Activated naive CD4-positive, alpha-beta T cell (primary cell): ENCODE results near the gene GPR155.
"Not testable (repeated sequence)": the region's sequence is repeated elsewhere in the genome, so short reads cannot be mapped to it uniquely, and the experiment has no call there.

Experiments
- DNase-seq, 4 experiments: peaks; one replicate each; lab custom pipeline; 2025; lab: John Stamatoyannopoulos, UW

GPR155 gene

DNA sequence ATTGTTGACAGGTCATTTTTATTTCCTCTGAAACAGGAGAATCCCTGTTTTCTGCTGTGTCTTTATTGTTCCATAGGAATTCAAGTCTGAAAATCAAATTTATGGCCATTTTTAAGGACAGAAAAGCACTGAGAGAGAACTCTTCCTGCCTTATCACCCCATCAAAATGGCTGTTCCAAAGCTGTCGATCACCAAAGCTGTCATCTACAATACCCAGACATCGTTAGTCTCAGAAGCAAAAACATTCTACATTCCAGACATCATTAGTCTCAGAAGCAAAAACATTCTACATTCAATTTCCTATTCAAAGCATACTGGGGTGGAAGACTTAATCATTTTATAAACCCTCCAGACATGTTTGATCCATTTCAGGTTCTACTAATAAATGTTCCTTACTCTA is 46.9 kb downstream of the GPR155 start:
- DNase-seq: no peak

DNA sequence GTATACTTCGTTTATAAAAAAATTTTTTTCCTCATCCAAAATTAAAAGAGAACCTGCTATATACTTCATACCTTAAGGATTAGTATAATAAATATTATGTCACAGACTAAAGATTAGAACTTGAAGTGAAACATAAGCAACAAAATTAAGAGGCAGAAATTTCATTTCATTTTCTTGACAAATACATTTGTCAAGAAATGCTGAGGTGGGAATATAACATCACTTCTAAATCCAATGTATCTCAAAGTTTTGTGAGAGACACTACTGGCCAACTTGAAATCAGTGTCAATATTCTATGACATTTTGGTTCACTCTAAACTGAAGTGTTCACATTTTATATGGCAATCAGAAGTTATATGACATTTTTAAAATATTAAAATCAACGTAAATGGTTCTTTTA is 47.5 kb downstream of the GPR155 start:
- DNase-seq: no peak

DNA sequence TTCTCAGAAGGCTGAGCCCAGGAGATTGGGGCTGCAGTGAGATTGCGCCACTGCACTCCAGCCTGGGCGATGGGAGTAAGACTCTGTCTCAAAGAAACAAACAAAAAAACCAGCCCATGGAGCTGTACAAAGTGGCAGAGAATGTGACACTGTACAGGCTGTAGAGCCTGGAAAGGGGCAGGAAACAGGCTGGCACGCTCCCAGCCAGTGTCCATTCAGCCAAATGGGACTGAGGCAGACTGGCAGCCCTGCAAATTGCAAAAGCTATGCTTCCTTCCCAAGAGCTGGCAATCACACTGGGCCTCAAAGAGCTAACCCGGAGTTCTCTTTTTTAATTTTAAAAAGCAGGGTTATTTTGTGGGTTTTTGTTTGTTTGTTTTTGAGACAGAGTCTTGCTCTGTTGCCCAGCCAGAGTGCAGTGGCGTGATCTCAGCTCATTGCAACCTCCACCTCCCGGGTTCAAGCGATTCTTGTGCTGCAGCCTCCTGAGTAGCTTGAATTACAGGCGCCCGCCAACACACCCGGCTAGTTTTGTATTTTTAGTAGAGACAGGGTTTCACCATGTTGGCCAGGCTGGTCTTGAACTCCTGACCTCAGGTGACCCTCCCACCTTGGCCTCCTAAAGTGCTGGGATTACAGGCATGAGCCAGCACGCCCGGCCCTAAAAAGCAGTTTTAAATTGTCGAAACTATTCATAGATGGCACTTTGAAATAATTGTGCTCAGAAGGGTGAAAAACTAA is 48.5 kb downstream of the GPR155 start:
- no peak for DNase-seq

DNA sequence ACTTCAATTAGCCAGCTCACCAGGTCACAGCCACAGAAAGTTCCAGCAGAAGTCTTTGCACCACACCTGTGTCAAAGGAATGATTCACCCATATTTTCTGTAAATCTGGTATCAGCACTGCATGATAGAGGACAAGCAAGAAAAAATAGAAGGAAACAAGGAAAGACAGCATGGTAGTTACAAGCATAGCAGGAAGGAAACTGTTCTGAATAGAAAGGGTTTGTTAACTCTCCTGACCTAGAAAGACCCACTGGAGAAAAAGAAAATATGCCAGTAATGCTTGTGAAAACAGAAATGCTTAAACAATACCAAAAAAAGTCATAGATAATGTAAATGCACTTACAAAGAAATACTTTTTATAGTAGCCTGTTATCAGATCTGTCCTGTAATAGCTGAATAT is 50.5 kb downstream of the GPR155 start:
- no peak for DNase-seq

DNA sequence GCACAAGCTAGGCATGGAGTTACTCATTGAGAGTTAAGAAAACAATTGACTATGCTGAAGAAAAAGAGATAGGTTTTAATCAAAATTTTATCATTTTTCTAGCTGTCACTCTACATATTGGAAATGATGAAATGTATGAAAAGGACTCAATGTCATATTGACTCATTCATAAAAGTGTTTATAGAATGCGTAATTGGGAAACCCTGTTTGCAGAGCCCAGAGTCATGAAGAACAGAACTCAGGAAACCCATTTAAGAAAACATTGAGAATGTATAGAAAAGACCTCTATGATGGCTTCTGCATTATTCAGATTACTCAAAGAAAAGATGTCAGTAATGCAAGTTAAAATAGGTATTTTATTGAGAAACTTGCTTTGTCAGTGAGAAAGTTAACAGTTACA is 54.9 kb downstream of the GPR155 start:
- DNase-seq: no peak

DNA sequence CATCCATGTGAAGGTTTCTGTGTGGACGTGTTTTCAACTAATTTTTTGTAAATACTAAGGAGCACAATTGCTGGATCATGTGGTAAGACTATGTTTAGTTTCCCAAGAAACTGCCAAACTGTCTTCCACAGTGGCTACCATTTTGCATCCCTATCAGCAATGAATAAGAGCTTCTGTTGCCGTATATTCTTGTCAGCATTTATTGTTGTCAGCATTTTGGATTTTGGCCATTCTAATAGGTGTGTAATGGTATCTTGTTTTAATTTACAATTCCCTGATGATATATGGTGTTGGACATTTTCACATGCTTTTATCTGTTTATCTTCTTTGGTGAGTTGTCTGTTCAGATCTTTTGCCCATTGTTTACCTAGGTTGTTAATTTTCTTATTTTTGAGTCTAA is 56.8 kb downstream of the GPR155 start:
- no peak for DNase-seq

DNA sequence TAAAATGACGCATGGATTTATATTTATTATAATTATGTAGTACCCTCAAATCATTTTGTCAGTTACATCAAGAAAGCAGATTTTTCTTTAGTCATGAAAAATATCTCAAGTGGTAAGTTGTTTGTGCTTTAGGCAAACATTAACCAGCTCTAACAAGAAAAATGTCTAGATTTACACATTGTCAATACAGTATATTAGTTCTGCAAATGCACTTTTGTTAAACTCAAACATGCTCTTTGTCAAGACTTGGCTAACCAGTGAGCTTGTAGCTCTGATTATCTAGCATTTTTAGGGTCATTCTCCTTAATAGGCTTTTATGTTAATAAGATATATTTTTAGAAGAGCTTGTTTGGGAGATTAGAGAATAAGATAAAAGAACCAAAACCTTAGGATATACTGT is 58.6 kb downstream of the GPR155 start:
- no peak for DNase-seq

DNA sequence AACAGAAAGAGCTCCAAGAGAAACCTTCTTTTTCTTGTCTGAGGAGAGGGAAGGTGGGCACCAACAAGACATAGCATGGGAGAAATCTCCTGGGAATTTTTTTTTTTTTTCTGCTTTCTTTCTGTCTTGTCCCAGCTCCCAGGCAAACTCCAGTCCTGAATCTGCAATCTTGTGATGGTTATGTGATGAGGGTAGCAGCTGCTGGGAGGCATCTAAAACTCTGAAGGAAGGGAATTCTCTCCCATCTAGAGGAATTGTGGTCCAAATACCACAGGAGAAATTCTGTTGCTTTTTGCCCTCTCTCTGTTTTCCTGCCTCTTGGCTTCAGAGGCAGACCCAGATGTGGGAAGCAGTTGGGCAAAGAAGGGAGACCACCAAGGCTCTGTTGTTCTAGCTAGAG is 74.6 kb downstream of the GPR155 start:
- no peak for DNase-seq

DNA sequence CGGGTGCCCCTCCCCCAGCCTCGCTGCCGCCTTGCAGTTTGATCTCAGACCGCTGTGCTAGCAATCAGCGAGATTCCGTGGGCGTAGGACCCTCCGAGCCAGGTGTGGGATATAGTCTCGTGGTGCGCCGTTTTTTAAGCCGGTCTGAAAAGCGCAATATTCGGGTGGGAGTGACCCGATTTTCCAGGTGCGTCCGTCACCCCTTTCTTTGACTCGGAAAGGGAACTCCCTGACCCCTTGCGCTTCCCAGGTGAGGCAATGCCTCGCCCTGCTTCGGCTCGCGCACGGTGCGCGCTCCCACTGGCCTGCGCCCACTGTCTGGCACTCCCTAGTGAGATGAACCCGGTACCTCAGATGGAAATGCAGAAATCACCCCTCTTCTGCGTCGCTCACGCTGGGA is 76.8 kb downstream of the GPR155 start:
- not testable (repeated sequence) for DNase-seq

DNA sequence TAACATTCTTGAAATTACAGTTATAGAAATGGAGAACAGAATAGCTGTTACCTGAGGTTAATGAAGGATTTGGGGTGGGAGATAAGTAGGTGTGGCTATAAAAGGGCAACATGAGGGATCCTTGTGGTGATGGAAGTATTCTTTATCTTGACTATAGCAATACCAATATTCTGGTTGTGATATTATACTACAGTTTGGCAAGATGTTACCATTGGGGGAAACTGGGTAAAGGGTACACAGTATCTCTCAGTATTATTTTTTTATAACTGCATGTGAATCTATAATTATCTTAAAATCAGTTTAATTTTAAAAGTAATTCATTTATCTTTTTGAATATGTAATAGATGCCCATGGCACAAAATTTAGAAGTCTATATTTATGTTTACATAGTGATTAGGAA is 83.2 kb downstream of the GPR155 start:
- no peak for DNase-seq

DNA sequence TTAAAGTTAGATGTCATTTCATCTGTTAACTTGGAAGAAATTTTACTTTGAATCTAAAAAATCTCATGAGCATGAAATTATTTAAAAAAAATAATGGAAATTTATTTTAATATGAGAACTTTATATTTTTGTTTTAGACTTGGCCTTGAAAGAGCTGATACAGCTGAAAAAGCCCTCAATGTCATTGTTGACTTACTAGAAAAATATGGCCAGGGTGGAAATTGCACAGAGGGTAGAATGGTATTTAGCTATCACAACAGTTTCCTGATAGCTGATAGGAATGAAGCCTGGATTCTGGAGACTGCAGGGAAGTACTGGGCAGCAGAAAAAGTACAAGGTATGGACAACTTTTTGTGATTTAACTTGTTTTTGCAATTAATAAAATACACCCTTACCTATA is 86.0 kb downstream of the GPR155 start:
- DNase-seq: no peak

DNA sequence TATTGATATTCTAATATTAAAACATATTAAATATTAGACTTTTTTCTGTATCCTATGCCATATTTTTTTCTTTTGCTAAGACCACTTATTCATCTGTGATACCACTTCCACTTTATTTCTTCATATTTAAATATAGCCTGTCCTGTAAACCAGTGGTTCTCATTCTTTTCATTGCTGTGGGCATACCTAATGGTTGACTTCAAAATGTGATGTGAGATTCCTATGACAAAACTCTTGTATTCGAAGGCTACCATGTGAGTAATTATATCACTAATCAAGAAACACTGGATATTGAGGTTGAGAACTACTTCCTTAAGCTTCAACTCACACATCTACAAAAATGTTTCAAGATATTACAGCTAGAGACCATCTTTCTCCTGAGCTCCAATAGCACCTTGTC is 87.7 kb downstream of the GPR155 start:
- DNase-seq: no peak

DNA sequence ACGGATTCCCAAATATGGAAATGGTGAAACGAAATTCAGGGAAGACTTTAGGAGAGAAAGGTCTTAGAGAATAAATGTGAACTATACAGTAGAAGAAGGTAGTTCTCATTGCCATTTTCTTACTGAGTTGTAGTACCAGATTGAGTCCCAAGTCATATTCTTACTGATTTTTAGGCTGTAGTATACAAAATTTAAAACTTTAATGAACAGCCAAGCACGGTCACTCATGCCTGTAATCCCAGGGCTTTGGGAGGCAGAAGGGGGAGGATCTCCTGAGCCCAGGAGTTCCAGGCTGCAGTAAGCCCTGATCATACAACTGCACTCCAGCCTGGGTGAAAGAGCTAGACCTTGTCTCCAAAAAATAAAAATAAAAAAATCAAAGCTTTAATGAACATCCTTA is 89.1 kb downstream of the GPR155 start:
- no peak for DNase-seq

DNA sequence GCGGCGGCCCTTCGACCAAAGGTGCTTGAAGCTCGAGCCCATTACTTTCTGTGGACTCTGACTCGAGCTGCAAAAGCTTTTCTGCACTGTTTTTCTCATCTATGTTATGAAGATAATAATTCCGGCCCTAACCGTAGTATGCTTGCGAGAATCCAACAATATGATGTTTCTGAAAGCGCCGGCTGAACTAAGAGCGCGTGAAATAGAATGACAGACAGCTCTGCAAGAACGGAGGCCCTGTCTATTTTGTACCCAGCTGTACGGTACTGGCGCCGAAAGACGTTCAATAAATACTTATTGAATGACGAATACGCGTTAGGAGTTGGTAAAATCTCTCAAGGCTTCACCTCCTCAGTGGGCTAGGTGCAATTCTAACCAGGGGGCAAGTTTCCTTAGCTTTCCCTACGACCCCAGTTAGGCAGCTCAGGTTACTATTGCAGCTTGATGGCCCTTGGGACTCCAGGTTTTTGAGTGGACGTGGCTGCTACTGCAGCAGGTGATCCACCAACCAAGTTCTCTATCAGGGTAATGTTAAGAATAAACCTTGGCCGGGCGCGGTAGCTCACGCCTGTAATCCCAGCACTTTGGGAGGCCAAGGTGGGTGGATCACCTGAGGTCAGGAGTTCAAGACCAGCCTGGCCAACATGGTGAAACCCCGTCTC is 90.7 kb downstream of the GPR155 start:
- no peak for DNase-seq

DNA sequence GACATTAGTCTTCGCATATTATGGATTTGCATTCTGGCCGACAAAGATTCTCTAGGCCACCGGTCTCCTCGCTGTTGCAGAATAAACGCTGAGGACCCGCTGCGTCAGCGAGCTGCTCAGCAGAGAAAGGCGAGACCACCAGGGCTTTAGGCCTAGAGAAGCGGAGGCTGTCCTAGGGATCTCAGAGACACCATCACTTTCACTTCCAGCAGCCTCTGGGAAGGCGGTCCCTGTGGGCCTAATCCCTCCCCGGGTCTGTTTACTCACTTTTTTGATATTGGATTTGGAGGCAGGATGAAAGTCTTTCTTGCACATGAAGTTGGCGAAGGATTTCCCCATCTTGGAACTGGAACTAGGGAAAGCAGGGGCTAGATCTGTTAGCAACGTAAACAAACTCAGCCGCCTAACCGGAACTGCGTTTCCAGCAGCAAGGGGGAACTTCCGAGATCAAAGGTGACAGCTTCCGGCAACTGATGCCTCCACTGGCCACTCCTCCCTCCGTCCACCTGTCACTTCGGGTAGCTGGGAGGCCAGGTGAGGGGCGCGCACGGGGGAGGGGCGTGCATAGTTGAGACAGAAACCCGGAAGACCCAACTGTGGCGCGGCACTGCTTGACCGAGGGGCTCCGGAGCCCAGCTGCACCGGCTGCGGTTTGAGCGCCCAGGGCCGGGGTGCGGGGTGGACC is 91.4 kb downstream of the GPR155 start, which contains the start of gene SCRN3:
Gene SCRN3, plus strand, starts transcription at position 447 of the 685 bp plus-strand sequence. CDS start 2,554 bp downstream, outside the sequence.
- DNase-seq: peak; percentile 18 to 65 (median 37)

DNA sequence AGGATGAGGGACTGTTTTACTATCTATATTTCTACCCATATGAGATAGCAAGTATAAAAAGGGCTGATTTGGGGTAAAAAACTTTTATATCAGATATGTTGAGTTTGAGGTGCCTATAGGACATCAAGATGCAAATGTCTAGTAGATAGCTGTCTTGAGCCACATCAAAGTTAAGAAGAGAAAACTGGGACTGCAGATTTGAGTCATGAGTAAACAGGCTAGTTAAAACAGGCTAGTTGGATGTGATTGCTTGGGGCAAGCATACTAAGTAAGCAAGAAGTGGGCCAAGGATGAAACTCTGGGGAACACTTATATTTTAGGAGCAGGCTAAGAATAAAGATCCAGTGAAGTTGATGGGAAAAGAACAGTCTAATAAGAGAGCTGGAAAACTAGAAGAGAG is 94.1 kb downstream of the GPR155 start:
- DNase-seq: no peak

DNA sequence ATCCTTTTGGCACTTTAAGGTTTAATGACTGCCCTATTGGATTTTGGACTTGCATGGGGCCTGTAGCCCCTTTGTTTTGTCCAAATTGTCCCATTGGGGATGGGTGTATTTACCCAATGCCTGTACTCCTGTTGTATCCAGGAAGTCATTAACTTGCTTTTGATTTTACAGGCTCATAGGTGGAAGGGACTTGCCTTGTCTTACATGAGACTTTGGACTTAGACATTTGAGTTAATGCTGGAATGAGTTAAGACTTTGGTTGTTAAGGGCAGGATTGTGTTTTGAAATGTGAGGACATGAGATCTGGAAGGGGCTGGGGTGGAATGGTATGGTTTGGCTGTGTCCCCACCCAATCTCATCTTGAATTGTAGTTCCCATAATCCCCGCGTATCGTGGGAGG is 96.5 kb downstream of the GPR155 start:
- not testable (repeated sequence) for DNase-seq

DNA sequence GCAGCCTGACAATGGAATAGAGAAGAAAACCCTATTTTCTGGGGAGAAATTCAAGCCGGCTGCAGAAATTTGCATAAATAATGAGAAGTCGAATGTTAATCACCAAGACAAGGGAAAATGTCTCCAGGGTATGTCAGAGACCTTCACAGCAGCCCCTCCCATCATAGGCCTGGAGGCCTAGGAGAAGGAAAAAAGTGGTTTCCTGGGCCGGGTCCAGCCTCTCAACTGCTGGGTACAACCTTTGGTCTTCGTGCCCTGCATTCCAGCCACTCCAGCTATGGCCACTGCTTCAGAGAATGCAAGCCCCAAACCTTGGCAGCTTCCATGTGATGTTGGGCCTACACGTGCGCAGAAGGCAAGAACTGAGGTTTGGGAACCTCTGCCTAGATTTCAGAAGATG is 97.3 kb downstream of the GPR155 start:
- DNase-seq: no peak

DNA sequence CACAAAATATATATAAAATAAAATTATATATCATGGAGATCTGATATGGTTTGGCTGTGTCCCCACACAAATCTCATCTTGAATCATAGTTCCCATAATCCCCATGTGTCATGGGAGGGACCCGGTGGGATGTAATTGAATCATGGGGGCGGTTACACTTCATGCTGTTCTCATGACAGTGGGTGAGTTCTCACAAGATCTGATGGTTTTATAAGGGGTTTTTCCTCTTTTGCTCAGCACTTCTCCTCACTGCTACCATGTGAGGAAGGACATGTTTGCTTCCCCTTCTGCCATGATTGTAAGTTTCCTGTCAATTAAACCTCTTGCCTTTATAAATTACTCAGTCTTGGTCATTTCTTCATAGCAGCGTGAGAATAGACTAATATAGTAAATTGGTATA is 98.1 kb downstream of the GPR155 start:
- not testable (repeated sequence) for DNase-seq

DNA sequence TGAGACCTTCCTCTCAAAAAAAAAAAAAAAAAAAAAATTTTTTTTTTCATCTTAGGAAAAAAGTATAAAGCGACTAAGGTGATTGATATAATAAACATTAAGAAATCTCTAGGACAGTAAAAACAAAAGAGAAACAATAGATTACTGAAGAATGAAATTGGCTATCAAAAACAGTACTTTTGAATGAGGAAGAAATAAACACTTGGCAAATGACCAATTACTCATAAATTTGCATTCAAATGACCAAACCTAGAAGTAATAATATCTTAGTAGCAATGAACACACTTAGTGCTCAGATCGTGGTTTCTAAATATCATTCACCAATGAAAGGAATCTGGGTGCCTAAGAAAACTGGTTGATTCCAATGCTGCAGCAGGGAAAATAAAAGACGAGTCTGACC is 101.6 kb downstream of the GPR155 start:
- DNase-seq: no peak

DNA sequence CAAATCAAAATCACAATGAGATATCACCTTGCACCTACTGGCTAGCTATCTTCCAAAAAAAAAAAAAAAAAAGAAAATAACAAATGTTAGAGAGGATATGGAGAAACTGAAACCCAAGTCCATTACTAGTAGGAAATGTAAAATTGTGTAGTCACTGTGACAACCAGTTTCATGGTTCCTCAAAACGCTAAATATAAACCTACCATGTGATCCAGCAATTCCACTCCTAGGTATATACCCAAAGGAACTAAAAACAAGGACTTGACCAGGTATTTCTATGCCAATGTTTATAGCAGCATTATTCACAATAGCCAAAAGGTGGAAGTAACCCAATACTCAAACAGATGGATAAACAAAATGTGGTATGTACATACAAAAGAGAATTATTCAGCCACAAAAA is 103.0 kb downstream of the GPR155 start:
- DNase-seq: no peak
